Mesendoderm (in vitro differentiated cells): ENCODE results near the gene TNK2.
"Not testable (repeated sequence)": the region's sequence is repeated elsewhere in the genome, so short reads cannot be mapped to it uniquely, and the experiment has no call there.

Experiments
- DNase-seq: peaks from one replicate; pipeline ENCODE4 v3.0.0; 2013
- H2AK5ac ChIP-seq: 2 replicates; pipeline ENCODE4 v1.6.1; 2013; ENCODE audit warnings: low read length, inconsistent platforms
- H2BK120ac ChIP-seq: 2 replicates; pipeline ENCODE4 v1.6.1; 2013; ENCODE audit warnings: low read depth, mild to moderate bottlenecking, low read length, moderate library complexity, mixed read lengths
- H2BK15ac ChIP-seq: replicated peaks from 2 replicates; pipeline ENCODE4 v1.6.1; 2013; ENCODE audit warnings: low read depth, mild to moderate bottlenecking, moderate library complexity
- H2BK5ac ChIP-seq: 2 replicates; pipeline ENCODE4 v1.6.1; 2013; ENCODE audit warnings: low read length, inconsistent platforms
- H3K18ac ChIP-seq: 2 replicates; pipeline ENCODE4 v1.6.1; 2013; ENCODE audit warnings: mild to moderate bottlenecking, low read length, mixed read lengths
- H3K23ac ChIP-seq: one replicate; pipeline ENCODE4 v1.6.1; 2013; ENCODE audit warnings: low read length
- H3K27ac ChIP-seq: 2 replicates; pipeline ENCODE4 v1.5.1; 2013; ENCODE audit warnings: low read depth, mild to moderate bottlenecking, inconsistent platforms, low read length, moderate library complexity
- H3K27me3 ChIP-seq: 2 replicates; pipeline ENCODE4 v1.6.1; 2013; ENCODE audit warnings: low read length, control low read depth, mild to moderate bottlenecking, inconsistent platforms; ENCODE audit not compliant: insufficient read depth, poor library complexity
- H3K36me3 ChIP-seq: 2 replicates; pipeline ENCODE4 v1.6.1; 2013; ENCODE audit warnings: low read length, inconsistent platforms; ENCODE audit not compliant: control insufficient read depth, insufficient read depth
- H3K4ac ChIP-seq: one replicate; pipeline ENCODE4 v1.6.1; 2013; ENCODE audit warnings: low read depth, mild to moderate bottlenecking, low read length, moderate library complexity
- H3K4me1 ChIP-seq: 2 replicates; pipeline ENCODE4 v1.6.1; 2013; ENCODE audit warnings: low read depth, low read length, inconsistent platforms; ENCODE audit not compliant: control insufficient read depth
- H3K4me2 ChIP-seq: 2 replicates; pipeline ENCODE4 v1.6.1; 2013; ENCODE audit warnings: low read length
- H3K4me3 ChIP-seq: 2 replicates; pipeline ENCODE4 v1.5.1; 2013; ENCODE audit warnings: mild to moderate bottlenecking, low read length
- H3K56ac ChIP-seq: one replicate; pipeline ENCODE4 v1.6.1; 2013; ENCODE audit warnings: low read length
- H3K79me1 ChIP-seq: 2 replicates; pipeline ENCODE4 v1.6.1; 2013; ENCODE audit warnings: low read length, inconsistent platforms
- H3K79me2 ChIP-seq: 2 replicates; pipeline ENCODE4 v1.6.1; 2013; ENCODE audit warnings: mild to moderate bottlenecking, low read length; ENCODE audit not compliant: control insufficient read depth, insufficient read depth
- H3K9ac ChIP-seq: 2 replicates; pipeline ENCODE4 v1.6.1; 2013; ENCODE audit warnings: low read length, inconsistent platforms
- H4K5ac ChIP-seq: one replicate; pipeline ENCODE4 v1.6.1; 2013; ENCODE audit warnings: low read length
- H4K8ac ChIP-seq: one replicate; pipeline ENCODE4 v1.6.1; 2013; ENCODE audit warnings: low read depth, mild to moderate bottlenecking, control low read depth, low read length, moderate library complexity
- WGBS: extraction: QIAGEN DNeasy Blood & Tissue Kit; methylation state at CpG from one replicate; pipeline ENCODE4 v1.1.7; 2013; ENCODE audit warnings: low lambda C conversion rate, missing lambda C conversion rate; ENCODE audit not compliant: insufficient coverage; ENCODE audit errors: extremely low coverage; 5-methylcytosine and 5-hydroxymethylcytosine counted together

TNK2 gene

DNA sequence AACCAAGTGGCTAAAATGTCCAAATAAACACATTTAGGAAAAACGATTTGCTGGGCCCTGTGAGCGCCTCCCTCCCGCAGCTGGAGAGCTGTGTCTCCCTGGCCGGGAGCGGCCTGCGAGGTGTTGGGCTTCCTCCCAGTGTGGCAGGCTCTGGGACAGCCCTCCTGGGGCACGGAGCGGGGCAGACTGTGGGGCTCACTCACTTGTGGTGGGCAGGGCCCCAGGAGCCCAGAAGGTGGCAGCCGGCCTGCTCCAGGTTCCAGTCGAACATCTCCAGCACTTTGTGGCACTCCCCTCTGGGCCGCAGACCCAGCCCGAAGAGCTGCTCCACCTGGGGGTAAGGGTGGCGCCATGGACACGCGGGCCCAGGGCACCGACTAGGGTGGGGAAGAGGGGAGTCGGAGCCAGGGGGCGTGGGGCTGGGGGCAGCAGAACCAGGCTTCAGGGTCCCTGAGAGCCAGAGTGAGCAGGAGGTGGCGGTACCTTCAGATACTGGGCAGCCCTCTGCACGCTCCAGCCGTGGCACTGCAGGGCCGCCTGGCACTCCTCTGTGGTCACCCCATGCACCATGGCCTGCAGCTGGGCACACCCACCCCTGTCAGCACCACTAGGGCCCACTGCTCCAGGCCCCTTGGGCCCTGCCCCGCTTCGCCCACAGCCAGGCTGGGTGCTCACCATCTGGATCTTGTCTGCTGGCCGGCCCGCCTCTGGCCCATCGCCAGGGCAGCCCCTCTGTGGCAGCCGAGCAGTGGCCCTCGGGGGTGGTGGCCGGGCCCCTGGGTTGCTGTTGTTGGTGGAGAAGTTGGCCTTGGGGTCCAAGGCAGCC is 41.5 kb downstream of the TNK2 start:
- Histone ChIP-seq H2AK5ac (no peak overlapping the region), H3K4ac (no peak overlapping the region), H3K56ac (no peak overlapping the region), H2BK5ac (no peak overlapping the region), H3K36me3 (no peaks in the 10 kb centered on the region), H3K27ac (no peak overlapping the region), H3K4me1 (no peaks in the 10 kb centered on the region), H4K8ac (no peak overlapping the region), H3K4me3 (no peak overlapping the region), H4K5ac (no peak overlapping the region), H3K23ac (no peak overlapping the region), H3K27me3 (no peaks in the 10 kb centered on the region), H2BK120ac (no peak overlapping the region), H3K9ac (no peak overlapping the region), H3K4me2 (no peak overlapping the region), H3K79me1 (no peaks in the 10 kb centered on the region), H3K79me2 (no peaks in the 10 kb centered on the region), H2BK15ac (no peak overlapping the region), H3K18ac (no peak overlapping the region)
- DNase-seq = no peak
- no CpG with 5 or more reads among the region's 30 CpGs for whole genome bisulfite sequencing

DNA sequence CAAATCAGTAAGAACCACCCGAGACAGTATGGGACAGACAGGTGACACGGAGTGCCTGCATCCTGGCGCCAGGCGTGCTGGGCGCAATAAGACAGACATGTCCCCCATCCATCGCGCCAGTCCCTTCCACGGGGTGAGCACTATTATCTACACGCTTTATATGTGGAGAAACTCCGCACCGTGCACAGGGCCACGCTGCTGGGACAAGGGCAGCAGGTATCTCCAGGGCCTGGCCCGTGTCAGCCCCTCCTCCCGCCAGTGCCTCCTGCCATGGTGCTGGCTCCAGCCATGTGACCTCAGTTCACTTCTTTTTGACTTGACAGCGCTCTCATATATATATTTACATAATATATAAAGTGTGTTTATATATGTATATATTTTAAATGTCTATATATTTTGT is 42.6 kb downstream of the TNK2 start:
- no peak overlapping the region for H4K5ac ChIP-seq
- H3K18ac ChIP-seq = no peak overlapping the region
- H2BK15ac ChIP-seq = no peak overlapping the region
- H2BK120ac ChIP-seq = no peak overlapping the region
- H3K4me3 ChIP-seq = no peak overlapping the region
- no peaks in the 10 kb centered on the region for H3K27me3 ChIP-seq
- no peaks in the 10 kb centered on the region for H3K36me3 ChIP-seq
- WGBS = no CpG with 5 or more reads among the region's 15 CpGs
- H3K27ac ChIP-seq = no peak overlapping the region
- no peak overlapping the region for H2BK5ac ChIP-seq
- no peaks in the 10 kb centered on the region for H3K4me1 ChIP-seq
- H3K4me2 ChIP-seq = no peak overlapping the region
- H3K79me2 ChIP-seq = no peaks in the 10 kb centered on the region
- H4K8ac ChIP-seq = no peak overlapping the region
- no peak overlapping the region for H3K9ac ChIP-seq
- H3K4ac ChIP-seq = no peak overlapping the region
- no peak overlapping the region for H3K56ac ChIP-seq
- no peak overlapping the region for H2AK5ac ChIP-seq
- H3K79me1 ChIP-seq = no peaks in the 10 kb centered on the region
- DNase-seq = no peak
- no peak overlapping the region for H3K23ac ChIP-seq

DNA sequence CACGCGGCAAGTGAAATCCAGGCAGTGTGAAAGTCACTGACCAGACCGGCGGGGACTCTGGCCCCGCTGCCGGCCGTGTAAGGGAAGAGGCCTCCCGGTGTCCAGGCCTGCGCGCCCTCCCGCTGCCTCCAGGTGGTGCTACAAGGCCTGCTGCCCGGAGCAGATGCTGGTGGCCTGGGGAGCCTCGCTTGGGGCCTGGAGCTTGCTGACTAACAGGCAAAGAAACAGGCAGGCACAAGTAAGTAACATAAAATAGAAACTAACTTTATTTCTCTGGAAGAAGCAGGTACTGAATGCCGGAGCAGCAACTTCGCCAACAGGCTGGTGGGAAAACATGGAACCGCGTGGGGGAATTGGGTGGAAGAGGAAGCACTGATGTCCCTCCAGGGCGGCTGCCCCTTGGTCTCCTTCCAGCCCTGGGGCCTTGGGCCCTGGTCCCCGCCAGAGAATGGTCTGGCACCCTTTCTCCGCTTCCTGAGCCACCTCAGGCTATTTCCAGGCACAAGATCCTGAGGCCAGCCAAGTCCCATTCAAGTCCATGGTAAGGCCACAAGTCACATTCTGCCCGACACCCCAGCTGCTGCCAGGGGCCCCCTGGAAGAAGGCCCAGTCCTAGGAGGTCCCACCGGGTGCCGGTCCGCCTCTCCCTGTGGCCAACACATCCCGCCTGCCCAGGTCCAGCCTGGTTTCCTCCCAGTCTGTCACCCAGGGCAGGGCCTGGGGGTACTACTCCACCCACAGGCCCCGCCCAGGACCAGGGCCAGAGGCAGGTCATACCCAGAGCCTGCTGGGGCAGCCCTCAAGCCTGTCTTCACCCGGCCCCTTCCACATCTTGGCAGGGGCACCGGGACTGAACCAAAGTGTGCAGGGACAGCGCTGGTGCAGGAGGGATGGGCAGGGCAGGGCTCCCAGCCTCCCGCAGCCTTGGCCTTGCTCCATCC is 45.0 kb downstream of the TNK2 start:
- H3K27me3 ChIP-seq = no peaks in the 10 kb centered on the region
- H3K56ac ChIP-seq = no peak overlapping the region
- no peak overlapping the region for H3K4ac ChIP-seq
- no peak overlapping the region for H3K4me3 ChIP-seq
- no peak overlapping the region for H2BK5ac ChIP-seq
- H2BK120ac ChIP-seq = no peak overlapping the region
- no peak overlapping the region for H2AK5ac ChIP-seq
- H3K27ac ChIP-seq = no peak overlapping the region
- no peak overlapping the region for H3K4me2 ChIP-seq
- H3K36me3 ChIP-seq = no peaks in the 10 kb centered on the region
- no peak overlapping the region for H2BK15ac ChIP-seq
- no peak overlapping the region for H4K8ac ChIP-seq
- H3K79me2 ChIP-seq = no peaks in the 10 kb centered on the region
- DNase-seq = peak; percentile 85
- no peak overlapping the region for H4K5ac ChIP-seq
- H3K9ac ChIP-seq = no peak overlapping the region
- no peaks in the 10 kb centered on the region for H3K79me1 ChIP-seq
- WGBS = no CpG with 5 or more reads among the region's 30 CpGs
- no peaks in the 10 kb centered on the region for H3K4me1 ChIP-seq
- H3K18ac ChIP-seq = no peak overlapping the region
- H3K23ac ChIP-seq = no peak overlapping the region

DNA sequence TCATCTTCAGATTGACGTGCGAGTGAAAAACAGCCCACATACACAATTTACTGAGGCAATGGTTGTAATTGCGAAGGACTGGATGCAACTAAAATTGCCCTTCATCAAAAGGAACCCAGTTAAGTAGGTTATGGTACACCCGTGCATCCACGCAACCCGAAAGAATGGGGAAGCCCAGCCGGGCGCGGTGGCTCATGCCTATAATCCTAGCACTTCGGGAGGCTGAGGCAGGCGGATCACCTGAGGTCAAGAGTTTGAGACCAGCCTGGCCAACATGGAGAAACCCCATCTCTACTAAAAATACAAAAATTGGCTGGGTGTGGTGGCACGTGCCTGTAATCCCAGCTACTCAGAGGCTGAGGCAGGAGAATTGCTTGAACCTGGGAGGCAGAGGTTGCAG is 46.0 kb downstream of the TNK2 start:
- not testable (repeated sequence) for H3K18ac ChIP-seq, H4K5ac ChIP-seq, H3K4ac ChIP-seq, H3K9ac ChIP-seq, H3K4me1 ChIP-seq, H3K79me2 ChIP-seq, DNase-seq, H3K4me2 ChIP-seq, H3K27ac ChIP-seq, H3K79me1 ChIP-seq, H2BK5ac ChIP-seq, H2AK5ac ChIP-seq, H2BK15ac ChIP-seq, H3K27me3 ChIP-seq, H4K8ac ChIP-seq, H3K36me3 ChIP-seq, H2BK120ac ChIP-seq, H3K56ac ChIP-seq, H3K4me3 ChIP-seq, H3K23ac ChIP-seq
- WGBS = no CpG with 5 or more reads among the region's 12 CpGs

DNA sequence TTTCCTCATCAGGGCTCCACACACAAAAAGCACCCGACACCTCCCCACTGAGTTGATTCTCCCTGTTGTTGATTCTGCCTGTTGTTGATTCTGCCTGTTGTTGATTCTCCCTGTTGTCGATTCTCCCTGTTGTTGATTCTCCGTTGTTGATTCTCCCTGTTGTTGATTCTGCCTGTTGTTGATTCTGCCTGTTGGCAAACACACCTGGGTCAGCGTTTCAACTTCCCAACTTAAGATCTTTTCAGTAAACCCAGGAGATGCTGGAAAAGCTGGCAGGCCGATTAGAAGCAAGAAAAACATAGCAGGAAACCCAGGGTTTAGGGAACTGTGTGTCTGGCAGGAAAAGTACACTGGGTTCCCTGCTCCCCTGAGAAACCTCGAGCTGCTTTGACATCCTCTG is 47.9 kb downstream of the TNK2 start:
- Histone ChIP-seq H3K79me1 (no peaks in the 10 kb centered on the region), H4K5ac (no peak overlapping the region), H3K27me3 (no peaks in the 10 kb centered on the region), H2AK5ac (no peak overlapping the region), H3K4ac (no peak overlapping the region), H3K36me3 (no peaks in the 10 kb centered on the region), H3K4me3 (no peak overlapping the region), H3K4me2 (no peak overlapping the region), H3K18ac (no peak overlapping the region), H2BK15ac (no peak overlapping the region), H3K9ac (no peak overlapping the region), H2BK120ac (no peak overlapping the region), H3K4me1 (no peaks in the 10 kb centered on the region), H3K56ac (peak overlapping the region; percentile 68), H3K27ac (no peak overlapping the region), H3K79me2 (no peaks in the 10 kb centered on the region), H3K23ac (no peak overlapping the region), H2BK5ac (no peak overlapping the region), H4K8ac (no peak overlapping the region)
- peak; percentile 26 for DNase-seq
- no CpG with 5 or more reads among the region's 6 CpGs for WGBS
